HepG2 (cell line): ENCODE measurements around the gene PAPPA2. TPM values are rescaled to one million over a fixed set of nuclear protein-coding genes. Genes with fewer than 3 reads are reported as not detected.

Source experiments
- ATAC-seq: fragments of 200-7000 bp; cut with Tn5 transposase; 3 replicates; pipeline ENCODE4 v1.9.1; 2020; ENCODE audit warnings: mild to moderate bottlenecking, moderate library complexity
- BruUV-seq: library from RNA; stranded (reverse); fragments of 400-500 nt; replicated peaks from 2 replicates; lab custom pipeline; 2021; lab: Mats Ljungman, UMichigan
- CTCF ChIA-PET: fragments of 300-600 bp; formaldehyde crosslinking; extraction: SDS; loops from one replicate; lab custom pipeline; 2021; ENCODE audit warnings: low total read pairs, inconsistent platforms, low intra/inter-chr PET ratio; lab: Yijun Ruan, JAX
- POLR2A ChIA-PET: fragments of 350-600 bp; sonication (Branson Sonifier 250); formaldehyde crosslinking; loops from one replicate; lab custom pipeline; 2020; ENCODE audit warnings: antibody characterized with exemption, inconsistent platforms; lab: Yijun Ruan, JAX
- DNase-seq: peaks from one replicate; pipeline ENCODE4 v3.0.0-alpha.2; 2015; ENCODE audit warnings: low spot score
- FAIRE-seq: peaks from 3 replicates; lab custom pipeline; 2011; peaks lifted over from hg19 to GRCh38; lab: Jason Lieb, UNC
- H2AFZ ChIP-seq: one replicate; pipeline ENCODE4 v1.6.1; 2011; ENCODE audit warnings: low read length, inconsistent platforms
- H3K27ac ChIP-seq: fragments of 300-600 bp; 3 replicates; pipeline ENCODE4 v1.8.0; 2011; ENCODE audit warnings: mixed run types, mild to moderate bottlenecking, mixed read lengths, low read length, inconsistent platforms; ENCODE audit not compliant: insufficient read depth; ENCODE audit errors: extremely low read length
- H3K27me3 ChIP-seq, 2 experiments: fragments of 200-600 bp in 1 of 2; 2 replicates in 1 of 2; 3 replicates in 1 of 2; pipeline versions ENCODE4 v1.6.0 to v1.8.0; 2011; ENCODE audit warnings: low read length in 2 of 2, mild to moderate bottlenecking in 2 of 2, moderate library complexity in 2 of 2, inconsistent platforms in 1 of 2; ENCODE audit not compliant: insufficient read depth in 2 of 2, control insufficient read depth in 1 of 2
- H3K36me3 ChIP-seq, 2 experiments: fragments of 200-600 bp in 1 of 2; replicated peaks in 1 of 2; 2 replicates in 1 of 2; 3 replicates in 1 of 2; pipeline versions ENCODE4 v1.5.1 to v1.8.0; 2011; ENCODE audit warnings: low read length in 2 of 2, inconsistent platforms in 1 of 2; ENCODE audit not compliant: insufficient read depth in 2 of 2, control insufficient read depth in 1 of 2
- H3K4me1 ChIP-seq: 2 replicates; pipeline ENCODE4 v1.5.1; 2012; ENCODE audit warnings: low read length, inconsistent platforms; ENCODE audit not compliant: insufficient read depth
- H3K4me2 ChIP-seq: 2 replicates; pipeline ENCODE4 v1.6.0; 2011; ENCODE audit warnings: low read depth, low read length, inconsistent platforms
- H3K4me3 ChIP-seq, 3 experiments: fragments of 200-600 bp in 1 of 3; sonication (generic), shearing (Covaris generic) in 1 of 3; replicated peaks in 1 of 3; 2 replicates each; pipeline ENCODE4 v1.5.1; 2011 to 2016; ENCODE audit warnings: low read length in 3 of 3, inconsistent platforms in 2 of 3, low read depth in 2 of 3, mild to moderate bottlenecking in 2 of 3, control low read depth in 1 of 3, mixed read lengths in 1 of 3; ENCODE audit not compliant: insufficient read depth in 1 of 3
- H3K79me2 ChIP-seq: one replicate; pipeline ENCODE4 v1.6.1; 2011; ENCODE audit warnings: low read length, inconsistent platforms; ENCODE audit not compliant: insufficient read depth
- H3K9ac ChIP-seq: 2 replicates; pipeline ENCODE4 v1.6.0; 2011; ENCODE audit warnings: mild to moderate bottlenecking, low read depth, low read length, inconsistent platforms; ENCODE audit not compliant: insufficient read depth
- H3K9me3 ChIP-seq: 2 replicates; pipeline ENCODE4 v1.5.1; 2012; ENCODE audit warnings: mild to moderate bottlenecking, low read length
- H4K20me1 ChIP-seq: 2 replicates; pipeline ENCODE4 v1.6.0; 2011; ENCODE audit warnings: inconsistent platforms, mild to moderate bottlenecking, low read length, moderate library complexity; ENCODE audit not compliant: insufficient read depth
- EZH2 ChIP-seq: conservative IDR thresholded peaks from 2 replicates; pipeline ENCODE4 v1.6.1; 2012; ENCODE audit warnings: mild to moderate bottlenecking, low read depth, low read length, moderate library complexity
- FOXA1 ChIP-seq, 2 experiments: fragments of 450-650 bp in 1 of 2; sonication (generic) in 1 of 2; formaldehyde crosslinking in 1 of 2; IDR thresholded peaks; 2 replicates each; pipeline versions ENCODE4 v1.4.0 to v1.6.1; 2016 to 2020; ENCODE audit warnings: missing genetic modification reagents in 1 of 2
- GTF3A ChIP-seq: sonication (generic); formaldehyde crosslinking; conservative IDR thresholded peaks from 2 replicates; pipeline ENCODE4 v1.4.0; 2020; ENCODE audit warnings: mild to moderate bottlenecking, missing genetic modification reagents
- IRF1 ChIP-seq: sonication (generic); formaldehyde crosslinking; IDR thresholded peaks from 2 replicates; pipeline ENCODE4 v1.4.0; 2020; ENCODE audit warnings: low read depth, mild to moderate bottlenecking, missing genetic modification reagents
- PRDM15 ChIP-seq: sonication (generic); formaldehyde crosslinking; IDR thresholded peaks from 2 replicates; pipeline ENCODE4 v1.4.0; 2020; ENCODE audit warnings: missing genetic modification reagents
- SMAD1 ChIP-seq: sonication (generic); formaldehyde crosslinking; IDR thresholded peaks from 2 replicates; pipeline ENCODE4 v1.4.0; 2020; ENCODE audit warnings: missing genetic modification reagents, low read depth, mild to moderate bottlenecking, borderline replicate concordance
- SMAD9 ChIP-seq: sonication (generic); formaldehyde crosslinking; IDR thresholded peaks from 2 replicates; pipeline ENCODE4 v1.5.1; 2020; ENCODE audit warnings: mild to moderate bottlenecking, missing genetic modification reagents
- TP53 ChIP-seq: sonication (generic); formaldehyde crosslinking; conservative IDR thresholded peaks from 2 replicates; pipeline ENCODE4 v1.4.0; 2020; ENCODE audit warnings: missing genetic modification reagents
- ZNF883 ChIP-seq: sonication (generic); formaldehyde crosslinking; IDR thresholded peaks from 2 replicates; pipeline ENCODE4 v1.5.1; 2020; ENCODE audit warnings: mild to moderate bottlenecking, missing genetic modification reagents; ENCODE audit errors: not compliant biosample characterization
- WGBS: methylation state at CpG from one replicate; pipeline ENCODE4 v1.1.6; 2017; ENCODE audit warnings: low lambda C conversion rate; 5-methylcytosine and 5-hydroxymethylcytosine counted together
- in situ Hi-C: cut with HindIII; loops from 2 replicates; pipeline ENCODE4 v1.10.0; 2017; ENCODE audit warnings: low pct_unique_long_range_greater_than_20kb; ENCODE audit not compliant: extremely low pct_ligation_motif_present
- intact Hi-C: fragments of 100-400 bp; cut with micrococcal nuclease; formaldehyde crosslinking; loops from one replicate; pipeline ENCODE4 v1.10.0; 2022; ENCODE audit not compliant: unreplicated experiment
- polyA plus RNA-seq, 8 experiments: library from polyadenylated mRNA; depleted of rRNA in 3 of 8; stranded (reverse) in 7 of 8; unstranded in 1 of 8; fragments of >200 nt; fragmentation: Illumina TruSeq in 4 of 8; extraction: Trizol in 4 of 8; gene quantifications; 2 replicates each; pipeline versions ENCODE4 v1.2.1 to v1.2.3, GENCODE V29; 2011 to 2016; ENCODE audit warnings: low read depth in 4 of 8, missing spikeins in 1 of 8, mixed read lengths in 1 of 8; ENCODE audit not compliant: insufficient read depth in 1 of 8
- total RNA-seq, 5 experiments: library from RNA; depleted of rRNA; stranded (reverse); fragments of >200 nt; fragmentation: Illumina TruSeq; extraction: Trizol; gene quantifications; 2 replicates each; pipeline ENCODE4 v1.2.3, GENCODE V29; 2016; ENCODE audit warnings: low read depth in 1 of 5

The PAPPA2 gene
- total and polyA plus RNA-seq, 2 of the 13 experiments (the other 11 are each of a cell fraction or from before 2014, with no cell fraction given) = 0.01 TPM; not detected in 1

GRCh38 chr1:176767714-176768136 lies 304.8 kb downstream of the PAPPA2 start:
- ATAC-seq = no peak
- DNase-seq = no peak
- no peak for FAIRE-seq

GRCh38 chr1:176768532-176768931 lies 305.6 kb downstream of the PAPPA2 start:
- Histone ChIP-seq H3K79me2 (no peaks in the 10 kb centered on the region), H3K4me3 (no peak overlapping the region), H3K27me3 (no peaks in the 10 kb centered on the region), H3K36me3 (no peaks in the 10 kb centered on the region), H3K27ac (no peak overlapping the region)
- in situ Hi-C loops = no loop called here
- no TSS peak for BruUV-seq
- 11% methylated on average over 4 of the region's 4 CpGs for WGBS
- TF ChIP-seq SMAD9 (CRISPR knock-in tag) (no peak), TP53 (CRISPR knock-in tag) (no peak), EZH2 (no peak), GTF3A (CRISPR knock-in tag) (no peak), PRDM15 (CRISPR knock-in tag) (no peak), FOXA1 (IDR thresholded peaks at IDR 0.05) (no peak), FOXA1 (CRISPR knock-in tag; IDR thresholded peaks at IDR 0.05) (no peak), IRF1 (no peak), ZNF883 (no peak)
- TF ChIP-seq, all 625 proteins: peak for 0
- Histone ChIP-seq H3K9ac (no peak overlapping the region), H2AFZ (no peak overlapping the region), H3K9me3 (no peaks in the 10 kb centered on the region), H3K4me2 (no peak overlapping the region), H3K4me1 (no peaks in the 10 kb centered on the region), H4K20me1 (no peaks in the 10 kb centered on the region)
- POLR2A ChIA-PET = no interaction called here
- FAIRE-seq = no peak
- no peak for ATAC-seq
- CTCF ChIA-PET = no interaction called here
- no peak for DNase-seq
- intact Hi-C loops = no loop called here

More at GRCh38 chr1:176767714-176768136, 304.8 kb downstream of the PAPPA2 start:
- Histone ChIP-seq H3K4me3 (no peak overlapping the region), H3K9me3 (no peaks in the 10 kb centered on the region), H3K4me1 (no peaks in the 10 kb centered on the region), H3K4me2 (no peak overlapping the region), H3K9ac (no peak overlapping the region), H4K20me1 (no peaks in the 10 kb centered on the region), H3K27me3 (no peaks in the 10 kb centered on the region), H3K27ac (no peak overlapping the region), H2AFZ (no peak overlapping the region), H3K79me2 (no peaks in the 10 kb centered on the region), H3K36me3 (no peaks in the 10 kb centered on the region)
- TF ChIP-seq SMAD1 (CRISPR knock-in tag) = no peak
- BruUV-seq = no TSS peak
- 34% methylated on average over 5 of the region's 7 CpGs for WGBS
- CTCF ChIA-PET = no interaction called here
- in situ Hi-C loops (no loop called here), intact Hi-C loops (no loop called here)
- POLR2A ChIA-PET = no interaction called here
